HG03159 (cell line): ENCODE results near the gene ABLIM1.

ENCODE experiments used
- ATAC-seq: cut with Tn5 transposase; IDR thresholded peaks from one replicate; pipeline ENCODE4 v1.9.1; 2021; ENCODE audit warnings: mild to moderate bottlenecking, moderate library complexity; ENCODE audit not compliant: unreplicated experiment

Gene ABLIM1

DNA sequence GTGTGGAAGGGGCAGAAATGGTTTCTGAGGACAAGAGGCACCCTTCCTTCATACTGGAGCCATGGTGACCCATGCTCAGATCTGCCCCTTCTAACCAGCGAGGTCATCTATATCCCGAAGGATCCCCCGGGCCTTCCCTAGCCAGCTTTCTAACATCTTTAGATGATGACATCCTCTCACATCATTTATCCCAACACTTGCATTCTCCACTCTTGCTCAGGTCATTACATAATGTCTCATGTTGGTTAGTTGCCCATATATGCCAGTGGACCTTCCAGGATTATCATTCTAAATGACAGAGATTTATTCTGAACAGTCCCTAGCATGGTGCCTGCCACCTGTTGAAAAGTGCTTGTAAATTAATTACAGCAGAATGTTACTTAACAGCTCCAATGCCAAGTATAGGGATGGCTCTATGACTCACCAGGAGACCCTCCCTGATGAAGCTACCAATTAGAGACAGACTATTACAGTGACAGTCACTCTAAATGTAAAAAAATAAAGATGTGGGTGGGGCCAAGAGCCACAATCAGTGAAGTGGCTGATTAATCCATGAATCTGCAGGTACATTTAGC, 22.6 kb upstream of the ABLIM1 start:
- ATAC-seq: no peak

DNA sequence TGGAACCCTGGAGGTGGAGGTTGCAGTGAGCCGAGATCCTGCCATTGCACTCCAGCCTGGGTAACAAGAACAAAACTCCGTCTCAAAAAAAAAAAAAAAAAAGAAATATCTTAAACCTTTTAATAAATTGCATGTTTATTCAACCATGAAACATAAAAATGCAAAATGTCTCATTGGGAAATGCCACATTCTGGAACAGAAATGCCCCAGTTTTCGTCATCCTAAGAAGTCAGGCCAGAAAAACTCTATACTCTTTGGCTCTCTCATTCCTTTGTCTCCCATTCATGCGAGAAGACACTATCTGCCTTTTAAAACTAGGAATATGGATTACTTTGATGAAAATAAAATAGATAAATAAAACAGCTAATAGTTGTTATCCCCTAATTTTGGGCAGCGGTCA, 21.5 kb upstream of the ABLIM1 start:
- no peak for ATAC-seq

DNA sequence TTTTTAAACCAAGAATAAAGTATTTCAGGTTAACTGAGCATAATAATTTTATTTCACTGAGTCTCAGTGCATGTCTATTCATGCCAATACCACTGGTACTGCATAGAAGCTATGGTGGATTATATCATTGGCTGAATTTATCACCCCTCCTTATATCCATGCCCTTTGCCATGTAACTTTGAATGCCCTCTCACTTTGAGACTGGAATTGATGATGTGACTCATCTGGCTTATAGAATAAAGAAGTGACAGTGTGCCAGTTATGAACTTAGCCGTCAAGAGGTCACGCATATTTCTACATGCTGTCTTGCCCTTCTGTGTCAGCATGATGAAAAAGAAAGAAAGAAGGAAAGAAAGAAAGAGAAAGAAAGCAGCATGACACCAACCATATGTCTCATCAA, 20.7 kb upstream of the ABLIM1 start:
- no peak for ATAC-seq

DNA sequence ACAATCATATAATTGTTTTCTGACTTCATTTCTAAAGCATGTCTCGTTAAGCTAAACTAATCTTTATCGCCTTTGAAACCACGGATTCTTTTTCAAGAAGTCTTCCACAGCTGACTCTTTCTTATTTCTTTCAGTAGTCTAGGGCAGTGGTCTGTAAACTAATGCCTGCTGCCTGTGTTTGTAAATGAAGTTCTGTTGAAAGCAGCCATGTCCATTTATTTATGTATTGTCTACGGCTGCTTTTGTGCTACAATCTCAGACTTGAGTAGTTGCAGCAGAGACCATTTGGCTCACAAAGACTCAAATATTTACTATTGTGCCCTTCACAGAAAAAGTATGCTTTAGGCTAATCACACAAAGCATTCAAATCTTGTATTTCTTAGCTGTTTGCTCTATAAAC, 20.3 kb upstream of the ABLIM1 start:
- no peak for ATAC-seq

DNA sequence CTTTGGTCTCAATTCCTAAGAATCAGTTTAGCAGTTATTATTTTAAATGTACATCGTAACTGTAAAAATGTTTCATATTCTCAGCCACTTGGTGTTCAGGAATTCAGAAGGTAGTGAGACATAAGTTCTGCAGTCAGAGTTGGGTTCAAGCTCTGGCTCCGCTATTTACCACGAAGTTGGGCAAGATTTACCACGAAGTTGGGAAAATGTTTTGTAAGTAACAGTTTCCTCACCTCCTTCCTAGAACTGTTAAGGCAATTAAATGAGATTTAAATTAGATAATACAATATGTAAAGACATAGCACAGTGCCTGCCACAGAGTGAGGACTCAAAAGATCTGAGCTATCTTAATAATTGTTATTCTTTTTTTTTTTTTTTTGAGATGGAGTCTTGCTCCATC, 16.3 kb upstream of the ABLIM1 start:
- no peak for ATAC-seq

DNA sequence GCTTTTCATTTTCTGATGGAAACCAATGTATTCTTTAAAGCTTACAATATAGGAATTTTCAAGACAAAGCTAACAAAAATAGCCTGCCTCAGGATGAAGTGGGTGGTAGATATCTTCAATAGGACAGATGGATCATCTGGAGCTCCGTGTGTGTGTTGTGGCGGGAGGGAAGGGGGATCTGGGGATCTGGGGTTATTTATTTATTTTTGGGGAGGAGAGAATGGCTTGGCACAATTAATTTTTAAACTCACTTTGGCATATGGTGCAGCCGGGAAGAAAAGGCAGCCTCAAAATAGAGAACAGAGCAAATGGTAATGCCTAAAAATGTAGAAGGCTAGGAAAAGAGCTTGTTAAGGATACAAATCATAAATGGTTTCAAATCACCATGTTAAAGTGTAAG, 11.6 kb upstream of the ABLIM1 start:
- no peak for ATAC-seq

DNA sequence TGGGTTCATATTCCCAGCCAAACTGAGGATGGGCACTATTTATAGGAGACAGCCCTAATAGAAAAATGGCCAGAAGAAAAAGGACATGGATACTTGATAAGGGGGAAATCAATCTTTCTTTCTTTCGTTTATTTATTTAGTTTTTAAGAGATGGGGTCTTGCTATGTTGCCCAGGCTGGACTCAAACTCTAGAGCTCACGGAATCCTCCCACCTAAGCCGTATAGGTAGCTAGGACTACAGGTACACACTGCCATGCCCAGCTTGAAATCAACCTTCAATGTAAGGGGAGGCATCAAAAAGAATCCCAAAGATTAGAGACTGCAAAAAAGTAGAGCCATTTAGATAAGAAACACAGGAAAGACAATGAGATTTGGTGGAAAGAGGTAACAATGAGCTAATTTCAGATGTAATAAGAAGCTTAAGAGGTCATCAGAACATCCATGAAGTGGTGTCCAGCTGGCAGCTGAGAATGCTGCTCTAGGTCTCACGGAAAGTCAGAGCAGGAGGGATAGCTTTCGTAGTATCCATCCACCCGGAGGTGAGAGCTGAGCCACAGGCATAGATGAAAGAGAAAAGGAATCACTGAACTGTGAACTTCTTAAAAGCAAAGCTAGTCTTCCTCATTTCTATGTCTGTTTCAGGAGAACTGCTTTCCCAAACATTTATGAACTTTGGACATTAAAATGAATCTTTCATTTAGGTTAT, 10.5 kb upstream of the ABLIM1 start:
- ATAC-seq: no peak

DNA sequence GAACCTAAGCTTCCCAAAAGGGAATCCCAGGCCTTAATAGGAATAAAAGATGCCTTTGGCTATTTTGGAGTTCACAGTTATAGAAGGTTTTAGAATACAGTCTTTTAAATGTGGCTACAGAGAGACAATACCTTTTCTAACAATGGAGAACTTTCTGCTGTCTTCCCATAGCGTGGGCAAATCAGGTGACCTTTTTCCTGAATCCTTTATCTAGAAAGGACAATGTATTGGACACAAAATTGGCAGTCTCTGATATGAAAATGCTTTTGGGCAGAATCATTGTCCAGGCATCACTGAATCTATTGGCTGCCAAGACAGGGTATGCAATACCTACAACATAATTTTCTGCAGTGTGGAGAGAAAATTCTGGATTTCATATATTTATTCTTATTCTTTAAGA, 7.8 kb upstream of the ABLIM1 start:
- ATAC-seq: no peak

DNA sequence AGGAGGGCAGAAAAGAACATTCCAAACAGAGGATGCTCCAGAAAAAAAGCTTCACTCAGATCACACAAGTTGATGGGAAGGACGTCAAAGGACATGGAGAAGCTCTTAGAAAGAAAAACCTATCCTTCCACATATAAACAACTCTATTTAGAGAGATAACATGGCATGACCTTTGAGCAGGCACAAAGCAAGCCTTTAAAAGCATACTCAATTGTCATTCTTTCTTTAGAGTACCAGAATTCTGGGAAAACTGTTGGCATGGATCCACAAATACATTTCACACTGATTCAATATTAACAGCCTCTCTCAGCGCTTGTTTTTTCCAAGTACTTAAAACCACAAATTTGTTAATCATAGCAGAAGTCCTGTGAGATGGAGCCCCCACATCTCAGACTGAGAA, 7.3 kb upstream of the ABLIM1 start:
- no peak for ATAC-seq

DNA sequence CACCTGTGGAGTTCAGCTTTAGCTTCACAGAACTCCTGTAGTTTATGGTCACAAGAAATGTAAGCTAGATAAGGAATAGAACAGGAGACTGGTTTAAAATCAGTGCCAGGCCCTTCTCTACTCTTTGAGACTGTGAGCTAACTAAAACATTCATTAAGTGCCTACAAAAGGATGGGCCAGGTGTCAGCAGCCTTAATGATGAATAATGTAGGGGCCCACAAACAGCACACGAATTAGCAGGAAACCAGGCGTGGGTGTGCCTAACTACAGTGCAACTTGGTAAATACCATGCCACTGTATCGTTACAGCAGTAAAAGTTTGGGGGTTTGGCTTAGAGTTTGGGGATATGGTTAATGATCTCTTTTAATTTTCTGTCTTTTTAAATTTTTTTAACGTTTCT, 6.1 kb upstream of the ABLIM1 start:
- no peak for ATAC-seq

DNA sequence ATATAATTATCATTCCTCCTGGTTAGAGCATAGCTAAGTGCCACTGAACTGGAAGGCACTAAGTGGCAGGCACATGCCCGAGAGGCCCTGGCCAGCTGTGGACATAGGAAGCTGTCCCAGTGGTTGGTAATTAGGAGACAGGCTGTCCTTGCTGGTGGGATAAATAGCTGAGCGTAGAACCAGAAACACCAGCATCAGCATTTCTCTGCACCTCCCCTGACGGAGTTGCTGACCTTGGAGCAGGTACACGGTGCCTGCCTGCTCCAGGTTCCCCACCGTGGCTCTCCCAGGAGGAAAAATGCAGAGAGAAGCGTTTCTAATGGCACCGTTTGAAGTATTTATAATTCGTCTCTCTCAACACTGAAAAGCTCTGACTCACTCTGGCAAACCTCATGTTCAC, 5.6 kb upstream of the ABLIM1 start:
- ATAC-seq: no peak

DNA sequence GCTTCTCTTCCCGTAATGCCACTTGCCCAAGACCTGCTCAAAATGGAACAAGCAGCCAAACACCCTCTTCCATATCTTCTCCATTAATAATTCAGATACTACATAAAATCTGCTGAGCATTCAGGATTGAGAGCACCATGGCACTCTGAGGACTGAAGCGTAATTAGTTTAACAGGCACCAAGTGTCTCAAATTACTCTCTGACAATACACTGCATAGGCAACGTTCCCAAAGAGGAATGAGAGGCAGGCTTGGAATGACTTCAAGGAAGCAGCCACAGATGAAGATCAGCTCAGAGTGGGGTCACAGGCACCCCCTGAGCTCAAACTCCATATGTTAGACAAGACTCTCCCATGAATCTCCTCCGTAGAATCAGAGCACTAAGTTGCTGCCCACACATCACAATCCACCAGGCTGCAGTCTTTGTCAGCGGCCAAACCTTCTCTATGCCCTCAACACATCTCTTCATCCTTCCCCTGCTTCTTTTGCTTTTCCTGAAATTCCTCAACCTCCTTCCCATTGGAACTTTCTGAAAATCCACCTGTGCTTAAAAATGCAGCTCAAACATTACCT, 4.7 kb upstream of the ABLIM1 start:
- no peak for ATAC-seq

DNA sequence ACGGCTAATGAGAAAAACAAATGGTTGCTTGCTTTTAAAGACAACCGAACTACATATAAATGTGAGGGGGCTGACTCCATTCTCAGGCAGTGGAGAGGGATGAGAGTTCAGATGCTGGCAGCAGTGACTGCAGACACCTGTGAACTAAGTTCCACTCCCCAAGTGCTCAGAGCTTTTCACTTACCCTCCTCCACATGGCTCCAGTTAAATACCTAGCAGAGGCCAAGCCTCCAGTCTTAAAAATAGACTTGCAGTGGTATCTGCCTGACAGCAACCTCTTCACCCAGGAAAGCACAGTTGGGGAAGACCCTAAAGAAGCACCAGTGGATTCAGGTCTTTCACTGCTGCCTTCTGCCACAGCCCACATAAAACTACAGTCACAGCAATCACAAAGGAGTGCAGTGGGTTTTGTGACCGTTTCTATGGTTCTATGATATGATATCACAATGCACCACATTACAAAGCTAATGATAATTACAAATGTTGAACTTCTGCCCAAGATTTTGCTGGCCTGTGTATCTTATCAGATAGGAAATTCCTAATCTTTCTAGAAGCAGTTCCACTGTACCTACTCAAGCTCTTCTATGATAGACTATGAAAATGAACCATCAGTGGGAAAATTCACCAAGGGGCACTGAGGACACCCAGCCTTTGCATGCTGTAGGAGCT, 3.3 kb upstream of the ABLIM1 start:
- no peak for ATAC-seq

DNA sequence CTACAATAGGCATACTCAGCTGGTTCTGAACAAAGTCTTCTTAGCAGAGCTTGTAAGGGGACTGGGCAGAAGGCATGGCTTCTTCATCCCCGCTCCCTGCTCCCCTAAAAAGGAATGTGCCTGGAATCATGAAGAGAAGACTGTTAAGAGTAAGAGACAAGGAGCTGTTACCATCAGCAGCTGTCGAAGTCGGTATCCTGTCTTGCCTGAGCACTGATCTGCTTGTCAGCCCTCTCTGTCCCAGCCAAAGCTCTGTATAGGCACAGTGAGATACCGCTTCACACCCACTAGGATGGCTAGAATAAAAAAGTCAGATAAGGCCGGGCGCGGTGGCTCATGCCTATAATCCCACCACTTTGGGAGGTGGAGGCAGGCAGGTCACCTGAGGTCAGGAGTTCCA, 2.4 kb downstream of the ABLIM1 start:
- no peak for ATAC-seq

DNA sequence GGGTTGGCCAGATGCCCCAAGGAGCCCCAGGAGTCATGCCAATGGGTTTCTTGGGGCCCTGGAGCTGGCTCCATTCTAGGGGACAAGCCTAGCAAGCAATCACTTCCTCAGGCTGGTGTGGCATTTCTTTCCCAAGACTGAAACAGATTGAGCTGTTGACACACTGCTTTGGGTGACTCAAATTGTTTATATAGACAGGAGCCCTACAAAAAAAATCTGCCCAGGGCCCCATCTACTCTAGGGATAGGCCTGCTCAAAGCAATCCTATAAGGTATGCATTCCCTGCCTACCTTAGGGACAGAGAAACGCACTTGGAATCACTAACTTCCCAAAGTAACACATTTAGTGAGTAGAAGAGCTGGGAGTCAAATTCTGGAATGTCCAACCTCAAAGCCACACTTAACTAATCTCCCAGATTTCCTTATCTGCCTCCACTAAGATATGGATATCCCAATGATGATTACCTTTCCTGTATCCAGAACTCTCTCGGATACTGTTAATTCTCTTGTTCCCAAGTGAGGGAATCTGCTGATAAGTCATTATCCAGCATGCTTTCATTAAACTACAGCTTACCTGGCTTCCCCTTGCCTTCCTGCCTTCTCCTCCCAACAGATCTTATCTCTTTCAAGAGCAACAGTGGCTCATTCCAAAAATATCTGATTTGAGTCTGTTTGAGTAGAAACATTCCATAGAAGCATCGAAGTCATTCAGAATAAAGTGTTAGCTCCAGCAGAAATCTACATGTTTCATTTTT, 3.1 kb downstream of the ABLIM1 start:
- ATAC-seq: no peak

DNA sequence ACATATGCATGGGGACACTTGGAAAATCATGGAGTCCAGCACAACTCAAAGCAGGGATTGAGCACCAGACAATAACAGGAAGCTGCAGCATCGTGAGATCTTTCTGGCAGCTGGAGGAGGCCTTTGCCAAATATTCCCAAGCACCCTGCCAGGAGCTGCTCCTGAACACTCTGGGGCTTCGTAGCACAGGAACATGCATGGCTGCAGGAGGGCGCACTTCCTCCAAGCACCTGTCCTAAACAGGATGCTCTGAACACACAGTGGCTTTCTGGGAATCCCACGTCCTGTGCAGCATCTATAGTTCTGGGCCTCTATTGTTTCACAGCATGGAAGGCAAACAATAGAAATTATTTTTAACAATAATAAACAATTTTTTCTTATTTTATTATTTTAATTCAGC, 4.1 kb downstream of the ABLIM1 start:
- ATAC-seq: no peak

DNA sequence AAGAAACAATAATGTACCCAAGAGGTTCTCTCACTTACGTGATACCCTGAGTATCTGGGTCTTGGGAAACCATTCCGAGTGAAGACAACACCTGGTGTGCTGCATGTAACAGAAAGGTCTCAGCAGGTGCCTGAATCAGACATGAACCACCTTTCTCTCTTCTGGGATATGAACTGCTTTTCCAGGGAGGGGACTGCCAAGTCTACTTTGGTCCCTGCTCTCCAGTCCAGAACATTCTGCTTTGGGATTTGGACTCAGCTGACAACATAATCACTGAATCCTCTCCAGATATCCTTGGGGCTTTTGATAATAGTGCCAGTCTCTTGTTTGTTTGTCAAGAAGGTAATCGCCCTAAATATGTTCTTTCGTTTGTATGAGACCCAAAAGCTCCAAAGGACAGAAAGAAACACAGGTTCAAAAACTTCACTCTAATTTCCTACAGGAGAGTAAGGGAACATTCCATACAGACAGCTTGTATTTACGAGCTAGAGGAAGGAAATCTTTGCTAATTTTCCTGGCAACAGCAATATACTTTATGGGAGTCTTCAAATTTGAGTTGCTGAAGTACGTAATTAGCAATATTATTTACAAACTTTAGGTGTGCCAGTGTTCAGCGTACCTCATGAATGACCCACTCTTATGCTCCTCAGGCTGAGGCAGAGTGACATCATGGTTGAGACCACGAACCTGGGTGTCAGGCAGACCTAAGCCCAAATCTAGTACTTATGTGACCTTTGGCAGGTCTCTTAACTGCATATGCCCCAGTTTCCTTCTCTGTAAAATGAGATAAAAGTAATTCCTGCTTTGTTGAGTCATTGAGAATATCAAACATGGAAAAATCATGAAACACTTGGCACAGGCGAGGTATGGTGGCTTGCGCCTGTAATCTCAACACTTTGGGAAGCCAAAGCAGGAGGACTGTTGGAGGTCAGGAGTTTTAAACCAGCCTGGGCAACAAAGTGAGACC, 5.4 kb downstream of the ABLIM1 start:
- no peak for ATAC-seq

DNA sequence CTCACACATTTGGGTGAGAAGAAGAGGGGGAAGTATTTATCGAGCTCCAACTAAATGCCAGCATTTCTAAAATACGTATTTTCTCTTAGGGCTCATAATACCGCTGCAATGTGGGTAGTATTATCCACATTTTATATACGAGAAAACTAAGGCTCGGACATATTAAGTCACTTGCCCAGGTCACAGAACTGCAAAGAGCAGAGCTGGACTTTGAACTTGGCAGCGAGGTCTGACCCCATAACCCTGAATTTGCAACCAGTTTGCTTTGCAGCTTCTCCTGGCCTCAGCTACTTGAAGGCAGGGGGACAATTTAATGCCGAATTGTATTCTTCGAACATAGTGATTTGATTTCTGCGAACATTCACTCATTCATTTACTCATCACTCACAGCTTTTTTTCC, 7.2 kb downstream of the ABLIM1 start:
- no peak for ATAC-seq

DNA sequence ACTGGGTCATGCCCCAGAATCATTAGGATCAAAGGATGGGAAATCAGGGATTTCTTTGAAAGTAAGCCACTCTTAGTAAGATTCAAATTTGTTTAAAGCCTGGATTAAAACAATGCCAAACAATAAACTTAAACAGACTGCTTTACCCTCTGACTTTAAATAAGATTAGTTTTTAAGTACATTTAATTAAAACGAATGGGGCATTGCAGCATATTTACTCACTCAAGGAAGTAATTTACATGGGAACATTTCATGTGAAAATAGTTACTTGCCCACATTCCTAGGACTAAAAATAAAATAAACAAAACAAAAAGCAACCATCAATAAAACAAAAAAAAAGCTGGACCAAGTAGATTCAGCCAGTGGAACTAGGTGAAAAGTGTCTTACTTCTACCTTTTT, 7.8 kb downstream of the ABLIM1 start:
- no peak for ATAC-seq

DNA sequence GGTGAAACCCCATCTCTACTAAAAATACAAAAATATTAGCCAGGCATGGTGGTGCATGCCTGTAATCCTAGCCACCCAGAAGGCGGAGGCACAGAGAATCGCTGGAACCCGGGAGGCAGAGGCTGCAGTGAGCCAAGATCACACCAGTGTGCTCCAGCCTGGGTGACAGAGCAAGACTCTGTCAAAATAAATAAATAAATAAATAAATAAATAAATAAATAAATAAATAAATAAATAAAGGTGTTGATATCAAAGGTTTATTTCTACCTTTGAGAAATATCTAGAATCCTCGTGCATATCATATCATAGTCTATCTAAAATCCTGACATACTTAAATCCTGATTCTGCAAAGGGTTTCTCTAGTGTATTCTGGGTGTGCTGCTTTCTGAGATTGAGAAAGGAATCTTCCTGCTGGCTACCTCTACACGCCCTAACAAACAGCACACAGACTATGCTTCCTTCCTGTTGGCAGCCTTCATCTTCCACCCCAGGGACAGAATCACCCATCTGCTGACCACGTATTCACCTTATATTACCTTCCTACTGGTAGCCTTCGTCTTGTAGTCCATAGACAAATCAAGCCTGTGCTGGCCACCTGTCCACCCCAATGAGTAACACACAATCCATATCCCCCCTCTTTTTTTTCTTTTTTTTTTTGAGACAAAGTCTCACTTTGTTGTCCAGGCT, 8.7 kb downstream of the ABLIM1 start:
- no peak for ATAC-seq
